Natural killer cell (primary cell): ENCODE results near the gene DMAC2. TPM values are rescaled to one million over a fixed set of nuclear protein-coding genes. Genes with fewer than 3 reads are reported as not detected.
"Not testable (repeated sequence)": the region's sequence is repeated elsewhere in the genome, so short reads cannot be mapped to it uniquely, and the experiment has no call there.

ENCODE experiments used
- ATAC-seq, 3 donors: fragments of 150-1000 bp in 2 of 3; fragments of 200-7000 bp in 1 of 3; cut with Tn5 transposase; 1 replicate in 1 of 3; 2 replicates in 2 of 3; pipeline ENCODE4 v1.10.0; 2021; ENCODE audit warnings: mild to moderate bottlenecking in 2 of 3, moderate library complexity in 2 of 3
- DNase-seq, 2 donors: peaks; one replicate each; pipeline versions ENCODE4 v3.0.0 to v3.0.0-alpha.2; 2013 to 2021; ENCODE audit warnings: mixed read lengths in 1 of 2
- H3K27ac ChIP-seq: one replicate; pipeline ENCODE4 v1.5.1; 2013; ENCODE audit warnings: mild to moderate bottlenecking, low read length
- H3K27me3 ChIP-seq: one replicate; pipeline ENCODE4 v1.6.1; 2013; ENCODE audit warnings: low read length; ENCODE audit not compliant: control insufficient read depth, insufficient read depth
- H3K36me3 ChIP-seq: one replicate; pipeline ENCODE4 v1.6.1; 2013; ENCODE audit warnings: low read length; ENCODE audit not compliant: control insufficient read depth, insufficient read depth
- H3K4me1 ChIP-seq: one replicate; pipeline ENCODE4 v1.6.1; 2013; ENCODE audit warnings: low read length; ENCODE audit not compliant: control insufficient read depth, insufficient read depth
- H3K4me3 ChIP-seq: one replicate; pipeline ENCODE4 v1.5.1; 2013; ENCODE audit warnings: low read length
- H3K9me3 ChIP-seq: one replicate; pipeline ENCODE4 v1.6.1; 2013; ENCODE audit warnings: low read length; ENCODE audit not compliant: control insufficient read depth, insufficient read depth
- H3K27ac Mint-ChIP-seq, 2 donors: one replicate each; pipeline ENCODE4 v1.8.0; 2022; ENCODE audit warnings: mild to moderate bottlenecking in 2 of 2, mixed read lengths in 2 of 2, moderate library complexity in 1 of 2
- H3K27me3 Mint-ChIP-seq, 2 donors: one replicate each; pipeline ENCODE4 v1.8.0; 2022; ENCODE audit warnings: low read depth in 2 of 2, mixed read lengths in 2 of 2
- H3K36me3 Mint-ChIP-seq: one replicate; pipeline ENCODE4 v1.8.0; 2022; ENCODE audit warnings: mixed read lengths
- H3K4me1 Mint-ChIP-seq, 2 donors: one replicate each; pipeline ENCODE4 v1.8.0; 2022; ENCODE audit warnings: mixed read lengths in 2 of 2
- H3K4me3 Mint-ChIP-seq: one replicate; pipeline ENCODE4 v1.8.0; 2022; ENCODE audit warnings: mild to moderate bottlenecking, moderate library complexity, mixed read lengths
- H3K9me3 Mint-ChIP-seq, 2 donors: one replicate each; pipeline ENCODE4 v1.8.0; 2022; ENCODE audit warnings: mixed read lengths in 2 of 2
- CTCF ChIP-seq: fragments of 200-600 bp; IDR thresholded peaks from one replicate; pipeline ENCODE4 v1.8.0; 2022; ENCODE audit warnings: antibody characterized with exemption
- WGBS: methylation state at CpG from one replicate; pipeline ENCODE4 v1.1.7; 2013; ENCODE audit warnings: missing lambda C conversion rate; ENCODE audit not compliant: insufficient coverage; 5-methylcytosine and 5-hydroxymethylcytosine counted together
- intact Hi-C: fragments of 100-400 bp; cut with micrococcal nuclease; formaldehyde crosslinking; loops from one replicate; pipeline ENCODE4 v1.14.2; 2022
- total RNA-seq, 4 donors: library from RNA; stranded (reverse); fragments of 120-200 nt in 1 of 4; gene quantifications; one replicate each; pipeline versions ENCODE4 v1.2.3 to v1.2.4, GENCODE V29; 2013 to 2022

Gene DMAC2
- total RNA-seq, 3 donors from 2014 or later (not counting 1 experiment from before 2014, with no cell fraction given): 25.4 to 32.5 (median 29.5) TPM

GRCh38 chr19:41435936-41436673, 3.6 kb downstream of the DMAC2 start:
- Mint-ChIP-seq H3K4me3 (no peak overlapping the region), H3K4me1 (peaks cover 5 to 9% of the 10 kb centered on the region in 2 donors), H3K9me3 (no peaks in the 10 kb centered on the region), H3K27me3 (no peaks in the 10 kb centered on the region), H3K36me3 (no peaks in the 10 kb centered on the region), H3K27ac (no peak overlapping the region)
- DNase-seq (no peak), ATAC-seq (no peak)
- Histone ChIP-seq H3K4me1 (peaks cover 15% of the 10 kb centered on the region), H3K36me3 (peaks cover 25% of the 10 kb centered on the region), H3K9me3 (no peaks in the 10 kb centered on the region), H3K4me3 (no peak overlapping the region), H3K27me3 (no peaks in the 10 kb centered on the region), H3K27ac (no peak overlapping the region)
- TF ChIP-seq CTCF: no peak
- WGBS: 98% methylated on average over 19 of the region's 19 CpGs
- intact Hi-C loops: no loop called here

GRCh38 chr19:41435376-41435775, 4.3 kb downstream of the DMAC2 start:
- H3K27ac ChIP-seq, H3K36me3 Mint-ChIP-seq, H3K4me3 Mint-ChIP-seq, H3K27ac Mint-ChIP-seq, H3K27me3 ChIP-seq, H3K4me3 ChIP-seq, H3K27me3 Mint-ChIP-seq, ATAC-seq, H3K9me3 Mint-ChIP-seq, DNase-seq, intact Hi-C loops, H3K4me1 Mint-ChIP-seq, H3K9me3 ChIP-seq: not testable (repeated sequence)
- WGBS: 98% methylated on average over 11 of the region's 11 CpGs
- Histone ChIP-seq H3K36me3 (peaks cover 26% of the 10 kb centered on the region), H3K4me1 (peaks cover 15% of the 10 kb centered on the region)

GRCh38 chr19:41434450-41434849, 5.3 kb downstream of the DMAC2 start:
- DNase-seq (no peak), ATAC-seq (no peak)
- intact Hi-C loops: no loop called here
- 72% methylated on average over 5 of the region's 5 CpGs for WGBS
- no peaks in the 10 kb centered on the region for H3K27me3 Mint-ChIP-seq
- no peak for TF ChIP-seq CTCF
- no peak overlapping the region for H3K4me3 ChIP-seq
- no peaks in the 10 kb centered on the region for H3K9me3 ChIP-seq
- peaks cover 8% of the 10 kb centered on the region for H3K4me1 ChIP-seq
- no peaks in the 10 kb centered on the region for H3K9me3 Mint-ChIP-seq
- H3K4me3 Mint-ChIP-seq: no peak overlapping the region
- no peaks in the 10 kb centered on the region for H3K27me3 ChIP-seq
- peaks cover 5 to 10% of the 10 kb centered on the region in 2 donors for H3K4me1 Mint-ChIP-seq
- H3K36me3 Mint-ChIP-seq: no peaks in the 10 kb centered on the region
- H3K27ac ChIP-seq: no peak overlapping the region
- peaks cover 26% of the 10 kb centered on the region for H3K36me3 ChIP-seq
- no peak overlapping the region for H3K27ac Mint-ChIP-seq

- H3K36me3 ChIP-seq: peaks cover 26% of the 10 kb centered on the region
- no peaks in the 10 kb centered on the region for H3K9me3 ChIP-seq
- intact Hi-C loops: no loop called here
- H3K4me1 ChIP-seq: peaks cover 12% of the 10 kb centered on the region
- Mint-ChIP-seq H3K4me3 (no peak overlapping the region), H3K9me3 (no peaks in the 10 kb centered on the region), H3K4me1 (peaks cover 10 to 11% of the 10 kb centered on the region in 2 donors), H3K27me3 (no peaks in the 10 kb centered on the region), H3K27ac (no peak overlapping the region), H3K36me3 (no peaks in the 10 kb centered on the region)
- no peak for DNase-seq
- H3K4me3 ChIP-seq: no peak overlapping the region
- 96% methylated on average over 18 of the region's 18 CpGs for WGBS
- no peak for ATAC-seq
- no peak overlapping the region for H3K27ac ChIP-seq
- H3K27me3 ChIP-seq: no peaks in the 10 kb centered on the region
- no peak for TF ChIP-seq CTCF
Measured at GRCh38 chr19:41433171-41433570, 6.5 kb downstream of the DMAC2 start.
